ES-I3 (cell line): ENCODE measurements around the gene FDXR.
A peak's percentile ranks its signal among the peaks of the same experiment; 100 is the strongest.

Experiments
- H3K36me3 ChIP-seq: 2 replicates; pipeline ENCODE4 v1.6.1; 2013; ENCODE audit warnings: mild to moderate bottlenecking, low read length, control low read depth, moderate library complexity; ENCODE audit not compliant: insufficient read depth
- H3K4me1 ChIP-seq: 2 replicates; pipeline ENCODE4 v1.6.1; 2013; ENCODE audit warnings: mild to moderate bottlenecking, control low read depth, low read length; ENCODE audit not compliant: insufficient read depth
- H3K9ac ChIP-seq: 2 replicates; pipeline ENCODE4 v1.6.1; 2013; ENCODE audit warnings: low read depth, mild to moderate bottlenecking, low read length, moderate library complexity
- H3K9me3 ChIP-seq: 2 replicates; pipeline ENCODE4 v1.6.1; 2013; ENCODE audit warnings: mild to moderate bottlenecking, low read length, moderate library complexity; ENCODE audit not compliant: control insufficient read depth, insufficient read depth

Gene FDXR

DNA sequence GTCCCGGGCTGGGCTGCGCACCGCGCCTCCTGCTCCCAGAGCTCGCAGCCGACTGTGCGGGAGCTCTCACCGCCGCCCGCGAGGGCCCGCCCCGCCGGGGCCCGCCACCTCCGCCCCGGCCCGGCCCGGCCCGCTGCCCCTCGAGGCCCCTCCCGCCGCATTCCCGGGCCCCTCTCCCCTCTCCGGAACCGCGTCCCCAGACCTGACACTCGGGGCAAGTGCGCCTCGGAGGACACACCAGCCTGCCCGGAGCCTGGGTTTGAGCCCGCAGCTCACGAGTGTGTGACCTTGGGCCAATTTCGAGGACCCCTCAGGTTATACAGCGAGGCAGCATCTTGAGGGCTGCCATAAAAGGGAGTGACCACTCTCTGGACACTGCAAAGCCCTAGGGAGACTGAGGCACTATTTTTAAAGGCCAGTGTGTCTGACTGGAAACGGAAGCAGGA is 11.1 kb downstream of the FDXR start:
- Histone ChIP-seq H3K4me1 (peaks cover 9% of the 10 kb centered on the region; the same call in 1 of the 2 replicates), H3K9ac (peak overlapping the region; percentile 30; the same call in 1 of the 2 replicates)

DNA sequence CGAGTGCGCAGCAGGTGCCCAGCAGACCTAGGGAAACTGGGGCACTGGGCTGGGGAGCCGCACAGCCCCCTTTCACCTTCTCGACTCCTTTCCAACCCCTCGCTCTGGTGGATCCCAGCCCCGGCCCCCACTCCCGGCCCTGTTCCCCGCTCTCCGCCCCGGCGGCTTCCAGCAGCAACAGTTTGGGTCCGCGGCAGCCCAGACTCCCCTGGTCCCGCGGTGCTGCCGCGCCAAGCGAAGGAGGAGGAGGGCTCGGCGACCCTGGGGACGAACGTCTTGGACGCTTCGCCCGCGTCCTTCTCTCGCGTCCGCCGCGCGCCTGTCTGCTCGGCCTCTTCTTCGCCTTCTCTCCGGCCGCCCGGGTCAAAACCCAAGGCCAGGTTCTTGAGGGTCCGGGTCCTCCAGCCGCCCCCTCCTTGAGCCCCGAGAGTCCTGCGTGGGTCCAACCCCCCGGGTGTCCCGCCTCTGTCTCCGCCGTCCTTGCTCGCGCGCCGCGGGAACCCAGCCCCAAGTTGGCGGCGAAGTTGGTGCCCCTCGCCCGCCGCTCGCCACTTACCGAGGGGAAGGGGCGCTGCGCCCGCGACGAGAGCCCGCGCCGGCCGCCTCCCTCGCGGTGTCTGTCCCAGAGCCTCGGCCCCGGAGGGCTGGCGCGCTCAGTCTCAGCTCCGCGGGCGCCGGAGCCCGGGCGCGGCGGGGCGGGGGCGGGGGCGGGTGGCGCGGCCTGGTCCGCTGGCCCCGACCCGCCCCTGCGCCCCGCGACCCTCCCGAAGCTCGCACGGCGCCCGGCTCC is 11.7 kb downstream of the FDXR start:
- H3K9ac ChIP-seq = peak overlapping the region; percentile 33; the same call in 1 of the 2 replicates
- H3K9me3 ChIP-seq = no peaks in the 10 kb centered on the region
- peaks cover 3% of the 10 kb centered on the region; the same call in 1 of the 2 replicates for H3K36me3 ChIP-seq
- peaks cover 9% of the 10 kb centered on the region; the same call in 1 of the 2 replicates for H3K4me1 ChIP-seq

More for the DNA sequence above, 11.1 kb downstream of the FDXR start:
- no peaks in the 10 kb centered on the region for H3K9me3 ChIP-seq
- peaks cover 3% of the 10 kb centered on the region; the same call in 1 of the 2 replicates for H3K36me3 ChIP-seq

DNA sequence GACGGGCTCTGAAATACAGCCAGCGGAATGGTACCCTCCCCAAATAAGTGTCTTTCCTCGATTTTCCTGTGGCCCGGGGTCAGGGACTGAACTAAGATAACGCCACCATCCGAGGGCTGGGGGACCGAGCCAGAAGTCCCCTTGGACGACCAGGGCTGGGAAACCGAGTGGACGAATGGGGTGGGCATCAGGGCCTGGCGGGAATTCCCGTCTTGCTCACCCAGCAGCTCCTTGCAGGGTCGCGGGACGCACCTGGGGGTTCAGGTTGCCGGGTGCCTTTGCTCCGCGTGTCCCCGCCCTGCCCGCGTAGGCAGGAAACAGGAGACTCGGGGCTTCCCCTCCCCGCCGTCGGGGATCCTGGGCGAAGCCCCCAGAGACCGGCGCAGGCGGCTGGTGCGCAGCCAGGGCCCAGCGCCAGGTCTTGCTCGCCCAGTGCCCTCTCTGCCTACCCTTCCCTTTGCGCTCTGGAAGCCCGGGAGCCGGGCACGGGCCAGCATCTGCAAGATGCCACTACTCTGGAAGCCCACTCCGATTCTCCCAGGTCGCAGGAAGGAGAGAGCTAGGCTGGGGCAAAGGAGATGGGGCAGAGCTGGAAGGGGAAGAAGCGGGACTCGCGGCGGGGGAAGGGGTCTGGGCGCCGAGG is 12.4 kb downstream of the FDXR start:
- Histone ChIP-seq H3K36me3 (peaks cover 3% of the 10 kb centered on the region; the same call in 1 of the 2 replicates), H3K9me3 (no peaks in the 10 kb centered on the region), H3K4me1 (peaks cover 9% of the 10 kb centered on the region; the same call in 1 of the 2 replicates), H3K9ac (peak overlapping the region; percentile 5; the same call in 1 of the 2 replicates)

DNA sequence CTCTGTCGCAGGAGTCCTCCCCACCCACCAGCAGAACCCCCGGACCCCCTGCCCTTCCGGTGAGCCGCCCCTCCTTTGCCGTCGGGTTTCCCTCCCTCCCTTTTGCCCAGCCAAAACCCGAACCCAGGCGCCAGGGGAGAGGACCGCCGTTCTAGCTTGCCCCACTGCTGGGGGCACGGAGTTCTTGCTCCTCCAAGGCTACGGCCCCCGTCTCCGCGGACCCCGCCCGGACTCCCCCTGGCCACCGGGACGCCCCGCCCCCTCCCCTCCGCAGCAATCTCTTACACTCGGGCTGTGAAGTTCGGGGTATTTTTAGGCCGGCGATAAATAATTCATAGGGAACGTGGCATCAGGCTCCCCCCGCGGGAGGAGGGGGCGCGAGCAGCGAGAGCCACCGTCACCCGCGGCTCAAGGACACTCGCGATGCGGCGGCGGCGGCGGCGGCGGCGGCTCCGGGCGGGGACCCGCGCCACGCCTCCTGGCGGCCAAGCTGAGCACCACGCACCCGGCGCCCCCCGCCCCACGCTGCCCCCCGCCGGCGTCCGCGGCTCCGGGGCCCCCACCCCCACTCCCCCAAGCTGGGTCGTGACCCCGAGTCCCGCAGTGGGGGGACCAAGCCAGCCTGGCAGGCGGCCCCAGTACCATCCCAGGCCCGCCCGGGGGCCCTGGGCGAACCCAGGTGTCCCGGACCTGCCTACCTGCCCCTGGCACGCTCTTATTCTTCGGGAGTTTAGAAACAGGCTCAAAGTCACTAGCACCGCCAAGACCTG is 13.2 kb downstream of the FDXR start, which contains the start of gene GRIN2C:
Gene GRIN2C (minus strand): TSS at position 427 of the 770 bp plus-strand sequence. CDS start 4,793 bp downstream, outside the sequence.
- H3K9ac ChIP-seq = peak within 1 kb of the TSS; percentile 5
- H3K36me3 ChIP-seq = peaks cover 3% of the 10 kb centered on the region; the same call in 1 of the 2 replicates
- H3K4me1 ChIP-seq = peaks cover 6% of the 10 kb centered on the region; the same call in 1 of the 2 replicates
- no peaks in the 10 kb centered on the region for H3K9me3 ChIP-seq

DNA sequence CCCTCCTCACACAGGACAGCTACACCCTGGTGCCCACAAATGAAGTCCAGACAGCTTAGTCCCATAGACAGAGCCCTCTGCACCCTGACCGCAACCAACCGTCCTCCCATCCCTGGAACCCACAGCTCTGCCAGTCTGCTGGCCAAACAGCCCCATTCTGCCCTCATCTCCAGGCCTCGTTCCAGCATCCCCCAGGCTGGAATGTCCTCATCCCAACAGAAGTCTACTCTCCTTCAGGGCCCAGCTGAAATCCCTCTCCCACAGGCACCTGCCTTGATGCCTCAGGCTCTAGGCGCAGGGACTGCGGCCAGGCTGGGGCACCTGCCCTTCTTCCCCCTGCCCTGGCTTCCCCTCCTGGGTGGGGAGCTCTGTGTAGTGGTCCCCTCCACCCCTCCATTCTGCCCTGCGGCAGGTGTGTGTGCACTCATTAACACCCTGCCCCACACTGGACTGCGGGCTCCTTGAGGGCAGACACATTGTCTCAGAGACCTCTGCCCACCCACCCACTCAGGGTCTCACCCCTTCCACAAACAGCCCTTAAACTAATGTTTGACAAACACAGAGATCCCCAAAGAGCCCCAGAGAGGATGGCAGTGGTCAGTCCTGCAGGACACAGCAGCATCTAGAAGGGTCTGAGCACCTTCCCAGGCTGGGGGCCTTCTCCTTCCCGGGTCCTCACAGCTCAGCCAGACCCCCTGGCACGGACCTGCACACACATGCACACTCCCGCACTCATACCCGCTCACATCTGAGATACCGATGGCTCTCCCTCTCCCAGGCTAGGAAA is 13.9 kb downstream of the FDXR start:
- H3K9ac ChIP-seq = no peak overlapping the region; the same call in 1 of the 2 replicates
- H3K9me3 ChIP-seq = no peaks in the 10 kb centered on the region
- peaks cover 6% of the 10 kb centered on the region; the same call in 1 of the 2 replicates for H3K4me1 ChIP-seq
- peaks cover 1% of the 10 kb centered on the region; the same call in 1 of the 2 replicates for H3K36me3 ChIP-seq

DNA sequence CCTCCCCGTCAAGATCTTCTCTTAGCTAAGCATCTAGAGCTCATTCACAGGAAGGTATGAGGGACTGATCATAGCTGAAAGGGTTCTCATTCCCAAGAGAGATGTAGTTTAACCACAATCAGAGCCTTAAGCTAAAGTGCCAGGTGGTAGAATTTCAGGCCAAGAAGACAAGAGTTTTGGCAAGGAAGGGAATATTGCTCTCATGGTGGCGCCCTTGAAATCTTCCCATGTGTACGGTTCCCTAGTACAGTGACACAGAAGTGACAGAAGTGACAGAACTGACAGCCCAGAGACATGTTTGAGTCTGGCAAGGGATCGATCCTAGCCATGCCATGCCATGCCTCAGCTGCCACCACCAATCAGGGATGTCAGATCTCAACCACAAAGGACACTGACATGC is 15.6 kb downstream of the FDXR start:
- Histone ChIP-seq H3K36me3 (no peaks in the 10 kb centered on the region), H3K9ac (no peak overlapping the region)

DNA sequence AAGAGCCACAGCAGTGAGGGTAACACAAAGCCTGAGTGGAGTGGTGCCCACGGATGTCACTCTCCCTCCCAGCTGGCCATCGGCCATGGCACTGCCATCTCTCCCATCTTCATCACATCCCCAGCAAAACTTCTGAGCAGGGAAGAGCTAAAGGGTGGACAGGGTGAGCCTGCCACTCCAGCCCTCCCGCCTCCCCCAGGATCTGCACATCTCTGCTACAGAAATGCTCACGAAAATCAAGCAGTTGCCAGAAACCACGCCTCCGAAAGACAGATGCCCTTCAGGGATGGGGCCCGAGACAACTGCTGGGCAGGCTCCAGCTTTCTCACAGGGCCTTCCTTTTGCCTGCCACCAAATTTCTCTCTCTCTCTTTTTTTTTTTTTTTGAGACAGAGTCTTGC is 16.7 kb downstream of the FDXR start:
- 0 out of 2 replicates have a peak, but pooled peaks cover 3% of the 10 kb centered on the region for H3K4me1 ChIP-seq
- H3K36me3 ChIP-seq = no peaks in the 10 kb centered on the region
- no peaks in the 10 kb centered on the region for H3K9me3 ChIP-seq
- H3K9ac ChIP-seq = no peak overlapping the region

More for the DNA sequence above, 15.6 kb downstream of the FDXR start:
- Histone ChIP-seq H3K4me1 (peaks cover 7% of the 10 kb centered on the region; the same call in 1 of the 2 replicates), H3K9me3 (no peaks in the 10 kb centered on the region)

DNA sequence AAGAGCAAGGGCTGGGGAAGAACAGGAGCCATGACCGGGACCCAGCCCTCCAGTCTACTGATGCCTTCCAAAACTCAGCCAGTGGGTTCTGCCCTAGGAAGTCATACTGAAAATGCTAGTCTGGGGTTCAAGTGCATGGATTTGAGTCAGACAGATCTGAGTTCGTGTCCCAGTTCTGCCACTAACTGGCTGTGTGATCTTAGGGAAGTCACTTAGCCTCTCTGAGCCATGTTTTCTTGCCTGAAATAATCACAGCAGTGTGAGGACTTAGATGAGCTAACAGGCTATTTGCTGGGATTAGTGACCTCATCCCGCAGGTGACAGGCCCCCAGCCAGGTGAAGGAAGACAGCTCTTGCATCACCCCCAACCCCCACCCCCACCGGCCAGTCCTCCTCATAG is 17.5 kb downstream of the FDXR start:
- 0 out of 2 replicates have a peak, but pooled peaks cover 3% of the 10 kb centered on the region for H3K4me1 ChIP-seq
- no peaks in the 10 kb centered on the region for H3K36me3 ChIP-seq
- no peak overlapping the region for H3K9ac ChIP-seq
- no peaks in the 10 kb centered on the region for H3K9me3 ChIP-seq

DNA sequence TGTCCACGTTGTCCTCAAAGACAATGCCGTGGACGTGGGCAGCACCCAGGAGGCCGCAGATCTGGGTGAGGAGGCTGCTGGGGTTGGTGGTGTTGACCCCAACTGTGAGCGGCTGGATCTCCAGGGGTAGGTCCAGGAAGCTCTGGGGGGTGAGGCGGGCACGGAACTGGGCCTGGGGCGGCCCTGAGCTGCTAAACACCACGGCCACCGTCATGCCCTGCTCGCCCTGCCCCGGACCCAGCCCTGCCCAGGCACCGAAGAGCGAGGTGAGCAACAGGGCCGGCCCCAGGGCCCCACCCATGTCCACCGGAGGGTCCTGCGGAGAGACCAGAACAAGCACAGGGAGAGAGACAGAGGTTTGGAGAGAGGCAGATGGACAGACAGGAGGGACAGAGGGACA is 18.0 kb downstream of the FDXR start:
- Histone ChIP-seq H3K4me1 (0 out of 2 replicates have a peak, but pooled peaks cover 3% of the 10 kb centered on the region), H3K36me3 (no peaks in the 10 kb centered on the region), H3K9ac (no peak overlapping the region)

DNA sequence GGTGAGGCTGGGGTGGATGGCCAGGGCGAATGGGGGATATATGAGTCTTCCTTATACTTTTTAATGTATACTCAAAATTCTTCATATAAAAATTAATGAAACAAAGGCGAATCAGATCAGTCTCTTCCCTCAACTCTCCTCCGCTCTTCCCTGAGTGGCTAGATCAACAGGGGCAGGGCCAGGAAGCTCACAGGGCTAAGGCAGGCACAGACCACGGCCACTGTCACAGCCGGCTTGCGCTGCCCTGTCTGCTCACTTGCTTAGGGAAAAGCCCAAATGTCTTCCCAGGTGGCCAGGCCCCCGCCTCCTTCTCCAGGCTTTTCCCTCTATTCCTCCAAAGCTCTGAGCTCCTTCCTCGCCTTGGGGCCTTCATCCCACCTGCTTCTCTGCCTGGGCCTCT is 19.1 kb downstream of the FDXR start:
- Histone ChIP-seq H3K9ac (no peak overlapping the region), H3K9me3 (no peaks in the 10 kb centered on the region), H3K36me3 (no peaks in the 10 kb centered on the region), H3K4me1 (0 out of 2 replicates have a peak, but pooled peaks cover 3% of the 10 kb centered on the region)

More for the DNA sequence above, 18.0 kb downstream of the FDXR start:
- no peaks in the 10 kb centered on the region for H3K9me3 ChIP-seq

DNA sequence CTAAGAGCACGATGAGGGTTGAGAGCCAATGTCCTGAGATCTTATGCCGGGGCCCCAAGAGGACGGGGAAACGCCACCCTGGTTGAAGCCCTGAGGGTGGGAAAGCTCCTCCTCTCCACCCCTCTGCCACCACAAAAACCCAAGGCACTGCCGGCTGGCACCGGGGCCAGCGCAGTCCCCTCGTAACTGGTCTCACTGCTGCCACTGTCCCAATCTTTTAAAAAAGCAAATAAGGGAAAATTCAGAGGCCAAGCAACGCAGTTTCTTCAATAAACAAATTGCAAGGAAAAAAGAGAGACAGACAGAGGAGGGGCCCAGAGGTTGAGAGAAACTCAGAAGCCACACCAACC is 19.8 kb downstream of the FDXR start:
- no peaks in the 10 kb centered on the region for H3K36me3 ChIP-seq
- peak overlapping the region; percentile 65; the same call in 1 of the 2 replicates for H3K9ac ChIP-seq

DNA sequence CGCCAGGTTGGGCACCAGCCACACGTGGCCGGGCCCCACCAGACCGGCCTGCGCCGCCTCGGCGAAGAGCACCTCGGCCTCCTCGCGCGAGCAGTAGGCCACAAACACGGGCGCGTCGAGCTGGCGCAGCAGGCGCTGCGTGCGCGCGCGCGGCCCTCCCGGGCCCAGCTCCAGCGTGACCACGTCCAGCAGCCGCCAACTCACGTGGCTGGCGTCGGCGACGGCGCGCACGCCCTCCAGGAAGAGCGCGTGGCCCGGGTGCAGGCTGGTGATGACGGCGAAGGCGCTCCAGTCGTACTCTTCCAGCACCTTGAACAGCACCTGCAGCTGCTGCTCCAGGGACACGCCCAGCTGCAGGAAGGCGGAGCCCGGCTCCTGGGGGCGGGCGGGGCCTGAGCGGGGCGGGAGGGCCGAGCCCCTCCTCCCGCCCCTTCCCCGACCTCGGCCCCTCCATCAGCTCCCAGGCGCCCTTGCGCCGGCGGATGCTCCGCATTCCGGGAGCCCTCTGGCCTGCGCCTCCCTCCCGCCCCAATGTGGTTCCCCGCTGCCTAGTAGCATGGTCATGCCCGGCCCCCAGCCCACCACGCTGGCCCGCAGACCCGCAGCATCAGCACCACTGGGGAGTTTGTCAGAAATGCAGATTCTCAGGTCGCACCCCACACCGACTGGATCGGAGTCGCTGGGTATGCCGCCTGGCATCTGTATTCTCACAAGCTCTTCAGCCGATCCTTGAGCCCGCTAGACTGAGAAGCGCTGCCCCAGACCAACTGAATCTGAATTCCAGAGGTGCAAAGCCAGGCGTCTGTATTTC is 20.4 kb downstream of the FDXR start:
- Histone ChIP-seq H3K9ac (peak overlapping the region; percentile 65; the same call in 1 of the 2 replicates), H3K4me1 (0 out of 2 replicates have a peak, but pooled peaks cover 3% of the 10 kb centered on the region), H3K9me3 (no peaks in the 10 kb centered on the region), H3K36me3 (no peaks in the 10 kb centered on the region)

More for the DNA sequence above, 19.8 kb downstream of the FDXR start:
- no peaks in the 10 kb centered on the region for H3K9me3 ChIP-seq
- 0 out of 2 replicates have a peak, but pooled peaks cover 3% of the 10 kb centered on the region for H3K4me1 ChIP-seq
